Keratinocyte (primary cell): ENCODE results near the gene MED8. TPM values are rescaled to one million over a fixed set of nuclear protein-coding genes. Genes with fewer than 3 reads are reported as not detected.

ENCODE experiments used
- DNase-seq: peaks from one replicate; pipeline ENCODE4 v3.0.0-alpha.2; 2011; ENCODE audit warnings: low read depth, missing footprints, low spot score
- FAIRE-seq: peaks from 2 replicates; lab custom pipeline; 2011; peaks lifted over from hg19 to GRCh38; lab: Jason Lieb, UNC
- H2AFZ ChIP-seq: 2 replicates; pipeline ENCODE4 v1.6.0; 2012; ENCODE audit warnings: low read length, control low read depth, inconsistent platforms; ENCODE audit not compliant: control insufficient read depth
- H3K27ac ChIP-seq: 2 replicates; pipeline ENCODE4 v1.5.1; 2011; ENCODE audit warnings: low read length; ENCODE audit not compliant: control insufficient read depth, insufficient read depth
- H3K27me3 ChIP-seq: 3 replicates; pipeline ENCODE4 v1.6.0; 2011; ENCODE audit warnings: low read length; ENCODE audit not compliant: control insufficient read depth, insufficient read depth; ENCODE audit errors: extremely low read depth
- H3K36me3 ChIP-seq, 2 experiments: 2 replicates in 1 of 2; 3 replicates in 1 of 2; pipeline ENCODE4 v1.5.1; 2011; ENCODE audit warnings: low read length in 2 of 2, mild to moderate bottlenecking in 1 of 2; ENCODE audit not compliant: control insufficient read depth in 2 of 2, insufficient read depth in 2 of 2; ENCODE audit errors: extremely low read depth in 1 of 2
- H3K4me1 ChIP-seq: 3 replicates; pipeline ENCODE4 v1.5.1; 2011; ENCODE audit warnings: low read length; ENCODE audit not compliant: control insufficient read depth, insufficient read depth; ENCODE audit errors: extremely low read depth
- H3K4me2 ChIP-seq: 3 replicates; pipeline ENCODE4 v1.6.0; 2011; ENCODE audit warnings: low read depth, low read length; ENCODE audit not compliant: control insufficient read depth, insufficient read depth; ENCODE audit errors: extremely low read depth
- H3K4me3 ChIP-seq, 3 experiments: fragments of 200-600 bp in 1 of 3; sonication (generic) in 1 of 3; 2 replicates in 2 of 3; 3 replicates in 1 of 3; pipeline ENCODE4 v1.5.1; 2011 to 2016; ENCODE audit warnings: low read length in 3 of 3, mild to moderate bottlenecking in 3 of 3, control low read depth in 2 of 3, inconsistent platforms in 1 of 3, low read depth in 1 of 3, mixed read lengths in 1 of 3, mixed run types in 1 of 3, moderate library complexity in 1 of 3; ENCODE audit not compliant: control insufficient read depth in 2 of 3, insufficient read depth in 2 of 3; ENCODE audit errors: extremely low read depth in 1 of 3
- H3K79me2 ChIP-seq: 2 replicates; pipeline ENCODE4 v1.6.0; 2012; ENCODE audit warnings: low read length; ENCODE audit not compliant: control insufficient read depth, insufficient read depth
- H3K9ac ChIP-seq: 3 replicates; pipeline ENCODE4 v1.6.0; 2011; ENCODE audit warnings: low read length; ENCODE audit not compliant: control insufficient read depth, insufficient read depth; ENCODE audit errors: extremely low read depth
- H3K9me1 ChIP-seq: 3 replicates; pipeline ENCODE4 v1.6.0; 2011; ENCODE audit warnings: low read length; ENCODE audit not compliant: control insufficient read depth, insufficient read depth; ENCODE audit errors: extremely low read depth
- H3K9me3 ChIP-seq: 2 replicates; pipeline ENCODE4 v1.5.1; 2012; ENCODE audit warnings: low read depth, low read length; ENCODE audit not compliant: control insufficient read depth
- H4K20me1 ChIP-seq: 3 replicates; pipeline ENCODE4 v1.6.0; 2011; ENCODE audit warnings: low read length; ENCODE audit not compliant: control insufficient read depth, insufficient read depth; ENCODE audit errors: extremely low read depth
- CTCF ChIP-seq, 3 experiments: IDR thresholded peaks in 1 of 3; conservative IDR thresholded peaks in 1 of 3; optimal IDR thresholded peaks in 1 of 3; 2 replicates in 2 of 3; 3 replicates in 1 of 3; pipeline versions ENCODE3 to v1.5.1; 2011; ENCODE audit warnings: low read length in 3 of 3, mild to moderate bottlenecking in 3 of 3, moderate library complexity in 2 of 3, control low read depth in 1 of 3, inconsistent platforms in 1 of 3; ENCODE audit not compliant: insufficient read depth in 2 of 3; ENCODE audit errors: extremely low read depth in 1 of 3
- EZH2 ChIP-seq: IDR thresholded peaks from one replicate; pipeline ENCODE4 v1.6.1; 2012; ENCODE audit warnings: inconsistent platforms, mild to moderate bottlenecking, low read length, moderate library complexity
- dilution Hi-C: fragments of 300-500 bp; cut with MboI; formaldehyde crosslinking; loops from one replicate; pipeline ENCODE4 v1.7.0; 2020; ENCODE audit warnings: low sequenced_read_pairs; ENCODE audit not compliant: extremely low pct_ligation_motif_present
- polyA plus RNA-seq, 5 experiments: library from polyadenylated mRNA; depleted of rRNA in 3 of 5; stranded (reverse) in 3 of 5; stranded (forward) in 1 of 5; unstranded in 1 of 5; fragments of >200 nt; gene quantifications; 1 replicate in 1 of 5; 2 replicates in 3 of 5; 3 replicates in 1 of 5; pipeline versions ENCODE4 v1.2.1 to v1.2.3, GENCODE V29; 2011 to 2012; ENCODE audit warnings: missing spikeins in 2 of 5, low read depth in 1 of 5, low replicate concordance in 1 of 5

The MED8 gene
- polyA plus RNA-seq, 1 donor (not counting 4 experiments of a cell fraction or from before 2014, with no cell fraction given): 14.3 TPM

GRCh38 chr1:43360616-43361015 is 29.0 kb downstream of the MED8 start:
- Histone ChIP-seq H4K20me1 (peaks cover 3% of the 10 kb centered on the region), H3K9me1 (no peaks in the 10 kb centered on the region), H3K27me3 (no peaks in the 10 kb centered on the region), H2AFZ (no peak overlapping the region), H3K9me3 (no peaks in the 10 kb centered on the region), H3K4me3 (peak overlapping the region in 1 of 3 experiments; percentile 67), H3K36me3 (peaks cover 20 to 37% of the 10 kb centered on the region in 2 experiments), H3K4me2 (peak overlapping the region; percentile 84), H3K79me2 (peaks cover 61% of the 10 kb centered on the region), H3K4me1 (peaks cover 33% of the 10 kb centered on the region), H3K27ac (no peak overlapping the region), H3K9ac (peak overlapping the region; percentile 68)
- FAIRE-seq: no peak
- no peak for DNase-seq
- dilution Hi-C loops: no loop called here
- TF ChIP-seq CTCF (optimal IDR thresholded peaks at IDR 0.05 in 1 of 3, IDR thresholded peaks at IDR 0.05 in 1 of 3, conservative IDR thresholded peaks at IDR 0.05 in 1 of 3; ENCODE audit: extremely low read depth in 1 of 3, insufficient read depth in 2 of 3, low read length in 3 of 3) (no peak), EZH2 (no peak)

- peak overlapping the region; percentile 70 for H3K27ac ChIP-seq
- H3K4me2 ChIP-seq: peak overlapping the region; percentile 84
- peaks cover under 1% of the 10 kb centered on the region for H4K20me1 ChIP-seq
- H3K9me1 ChIP-seq: no peaks in the 10 kb centered on the region
- FAIRE-seq: peak; percentile 74
- no peaks in the 10 kb centered on the region for H3K27me3 ChIP-seq
- H3K9ac ChIP-seq: peak overlapping the region; percentile 68
- dilution Hi-C loops: no loop called here
- peaks cover 12 to 28% of the 10 kb centered on the region in 2 experiments for H3K36me3 ChIP-seq
- peaks cover 52% of the 10 kb centered on the region for H3K79me2 ChIP-seq
- DNase-seq: no peak
- peak overlapping the region; percentile 55 to 77 (median 67) for H3K4me3 ChIP-seq
- TF ChIP-seq CTCF (optimal IDR thresholded peaks at IDR 0.05 in 1 of 3, IDR thresholded peaks at IDR 0.05 in 1 of 3, conservative IDR thresholded peaks at IDR 0.05 in 1 of 3; ENCODE audit: extremely low read depth in 1 of 3, insufficient read depth in 2 of 3, low read length in 3 of 3) (no peak), EZH2 (no peak)
- H2AFZ ChIP-seq: no peak overlapping the region
- peaks cover 26% of the 10 kb centered on the region for H3K4me1 ChIP-seq
- no peaks in the 10 kb centered on the region for H3K9me3 ChIP-seq
Observed at GRCh38 chr1:43359696-43360095, 29.9 kb downstream of the MED8 start.
